ENCODE data around the gene PCDHB3.
"Not testable (repeated sequence)": the region's sequence is repeated elsewhere in the genome, so short reads cannot be mapped to it uniquely, and the experiment has no call there.

PCDHB3 gene

DNA sequence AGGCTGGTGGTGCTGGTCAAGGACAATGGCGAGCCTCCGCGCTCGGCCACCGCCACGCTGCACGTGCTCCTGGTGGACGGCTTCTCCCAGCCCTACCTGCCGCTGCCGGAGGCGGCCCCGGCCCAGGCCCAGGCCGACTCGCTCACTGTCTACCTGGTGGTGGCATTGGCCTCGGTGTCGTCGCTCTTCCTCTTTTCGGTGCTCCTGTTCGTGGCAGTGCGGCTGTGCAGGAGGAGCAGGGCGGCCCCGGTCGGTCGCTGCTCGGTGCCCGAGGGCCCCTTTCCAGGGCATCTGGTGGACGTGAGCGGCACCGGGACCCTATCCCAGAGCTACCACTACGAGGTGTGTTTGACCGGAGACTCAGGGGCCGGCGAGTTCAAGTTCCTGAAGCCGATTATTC, 37.1 kb downstream of the PCDHB3 start:
- not testable (repeated sequence) for DNase-seq

DNA sequence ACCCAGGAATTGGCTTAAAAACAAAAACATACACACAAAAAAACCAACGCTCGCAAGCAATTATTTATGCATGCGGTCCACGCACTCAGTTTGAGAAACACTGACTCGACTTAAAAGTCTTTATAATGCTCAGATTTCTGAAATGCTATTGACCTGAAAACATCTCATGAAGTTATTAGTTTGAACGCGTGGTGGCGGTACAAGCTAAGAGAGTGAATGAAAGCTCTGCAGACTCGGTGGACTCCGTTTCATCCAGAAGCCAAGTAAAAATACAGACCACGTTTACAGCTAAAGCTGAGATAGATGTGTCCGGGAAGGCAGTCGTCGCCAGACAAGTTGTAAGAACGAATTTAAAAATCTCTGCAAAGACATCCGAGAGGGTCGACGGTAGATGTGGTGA, 49.5 kb downstream of the PCDHB3 start, which contains the start of gene PCDHB6:
Gene PCDHB6, plus strand, starts transcription at position 246 of the 400 bp plus-strand sequence. CDS start 201 bp downstream, outside the sequence.
- DNase-seq: no peak

DNA sequence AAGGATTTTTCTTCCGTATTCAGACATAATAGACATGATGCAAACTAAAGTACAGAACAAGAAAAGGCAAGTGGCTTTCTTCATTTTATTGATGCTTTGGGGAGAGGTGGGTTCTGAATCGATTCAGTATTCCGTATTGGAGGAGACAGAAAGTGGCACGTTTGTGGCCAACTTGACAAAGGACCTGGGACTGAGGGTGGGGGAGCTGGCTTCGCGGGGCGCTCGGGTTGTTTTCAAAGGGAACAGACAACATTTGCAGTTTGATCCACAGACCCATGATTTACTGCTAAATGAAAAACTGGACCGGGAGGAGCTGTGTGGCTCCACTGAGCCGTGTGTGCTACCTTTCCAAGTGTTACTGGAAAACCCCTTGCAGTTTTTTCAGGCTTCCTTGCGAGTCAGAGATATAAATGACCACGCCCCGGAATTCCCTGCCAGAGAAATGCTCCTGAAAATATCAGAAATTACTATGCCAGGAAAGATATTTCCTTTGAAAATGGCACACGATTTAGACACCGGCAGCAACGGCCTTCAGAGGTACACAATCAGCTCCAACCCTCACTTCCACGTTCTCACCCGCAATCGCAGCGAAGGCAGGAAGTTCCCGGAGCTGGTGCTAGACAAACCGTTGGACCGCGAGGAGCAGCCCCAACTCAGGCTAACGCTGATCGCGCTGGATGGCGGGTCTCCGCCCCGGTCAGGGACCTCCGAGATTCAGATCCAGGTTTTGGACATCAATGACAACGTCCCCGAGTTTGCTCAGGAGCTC, 50.1 kb downstream of the PCDHB3 start:
- DNase-seq: no peak

DNA sequence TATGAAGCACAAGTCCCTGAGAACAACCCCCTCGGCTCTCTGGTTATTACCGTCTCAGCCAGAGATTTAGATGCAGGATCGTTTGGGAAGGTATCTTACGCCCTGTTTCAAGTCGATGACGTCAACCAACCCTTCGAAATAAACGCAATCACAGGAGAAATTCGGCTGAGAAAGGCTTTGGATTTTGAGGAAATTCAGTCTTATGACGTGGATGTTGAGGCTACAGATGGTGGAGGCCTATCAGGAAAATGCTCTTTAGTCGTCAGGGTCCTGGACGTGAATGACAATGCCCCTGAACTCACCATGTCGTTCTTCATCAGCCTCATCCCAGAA, 50.7 kb downstream of the PCDHB3 start:
- no peak for DNase-seq

DNA sequence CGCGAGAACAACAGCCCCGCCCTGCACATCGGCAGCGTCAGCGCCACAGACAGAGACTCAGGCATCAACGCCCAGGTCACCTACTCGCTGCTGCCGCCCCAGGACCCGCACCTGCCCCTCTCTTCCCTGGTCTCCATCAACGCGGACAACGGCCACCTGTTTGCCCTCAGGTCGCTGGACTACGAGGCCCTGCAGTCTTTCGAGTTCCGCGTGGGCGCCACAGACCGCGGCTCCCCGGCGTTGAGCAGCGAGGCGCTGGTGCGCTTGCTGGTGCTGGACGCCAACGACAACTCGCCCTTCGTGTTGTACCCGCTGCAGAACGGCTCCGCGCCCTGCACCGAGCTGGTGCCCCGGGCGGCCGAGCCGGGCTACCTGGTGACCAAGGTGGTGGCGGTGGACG, 51.4 kb downstream of the PCDHB3 start:
- not testable (repeated sequence) for DNase-seq

DNA sequence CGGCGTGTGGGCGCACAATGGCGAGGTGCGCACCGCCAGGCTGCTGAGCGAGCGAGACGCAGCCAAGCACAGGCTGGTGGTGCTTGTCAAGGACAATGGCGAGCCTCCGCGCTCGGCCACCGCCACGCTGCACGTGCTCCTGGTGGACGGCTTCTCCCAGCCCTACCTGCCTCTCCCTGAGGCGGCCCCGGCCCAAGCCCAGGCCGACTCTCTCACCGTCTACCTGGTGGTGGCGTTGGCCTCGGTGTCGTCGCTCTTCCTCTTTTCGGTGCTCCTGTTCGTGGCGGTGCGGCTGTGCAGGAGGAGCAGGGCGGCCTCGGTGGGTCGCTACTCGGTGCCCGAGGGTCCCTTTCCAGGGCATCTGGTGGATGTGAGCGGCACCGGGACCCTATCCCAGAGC, 51.8 kb downstream of the PCDHB3 start:
- not testable (repeated sequence) for DNase-seq

Data from stimulated activated naive CD4-positive, alpha-beta T cell (primary cell).